ENCODE results near the gene TEKT2. TPM values are rescaled to one million over a fixed set of nuclear protein-coding genes. Genes with fewer than 3 reads are reported as not detected.

Gene TEKT2
- total and polyA plus RNA-seq, 2 of the 4 experiments (the other 2 are of a cell fraction): 0.18 TPM; not detected in 1

DNA sequence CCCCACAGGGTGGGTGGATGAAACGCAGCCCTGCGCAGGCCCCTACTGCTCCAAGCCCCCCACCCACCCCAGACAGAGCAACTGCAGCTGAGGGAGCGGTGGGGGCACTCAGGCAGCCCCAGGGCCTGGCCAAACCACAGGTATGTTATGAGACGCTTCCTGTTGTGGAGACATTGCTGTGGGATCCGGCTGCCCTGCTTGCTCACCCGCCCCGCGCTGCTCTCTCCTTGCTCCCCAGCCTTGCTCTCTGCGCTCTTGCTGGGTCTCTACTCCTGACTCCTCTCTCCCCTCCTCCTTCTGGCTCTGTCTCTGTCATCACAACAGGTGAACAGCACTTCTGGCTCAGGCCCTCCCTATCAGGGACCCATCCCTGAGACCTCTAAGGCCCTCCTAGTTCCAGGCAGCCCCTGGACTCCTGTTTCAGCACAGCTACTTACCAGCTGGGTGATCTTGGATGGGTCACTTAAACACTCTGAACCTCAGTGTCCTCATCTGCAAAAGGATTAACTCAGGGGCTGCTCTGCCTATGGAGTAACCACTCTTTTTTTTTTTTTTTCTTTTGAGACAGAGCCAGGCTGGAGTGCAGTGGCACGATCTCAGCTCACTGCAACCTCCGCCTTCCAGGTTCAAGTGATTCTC lies 25.3 kb downstream of the TEKT2 start:
- Histone ChIP-seq H2BK120ac (ENCODE audit: low read depth, low read length) (peak overlapping the region; percentile 96), H3K56ac (ENCODE audit: extremely low read depth, insufficient read depth, low read length) (peak overlapping the region; percentile 30; the same call in 1 of the 2 replicates), H4K20me1 (ENCODE audit: insufficient read depth, low read length) (no peaks in the 10 kb centered on the region), H3K18ac (ENCODE audit: low read depth, low read length) (no peak overlapping the region), H3K4ac (ENCODE audit: low read depth, low read length) (peak overlapping the region; percentile 92), H3K79me1 (ENCODE audit: low read depth in 1 of 2, low read length in 2 of 2) (no peaks in the 10 kb centered on the region), H3K9me1 (ENCODE audit: insufficient read depth, low read length) (peaks cover 10% of the 10 kb centered on the region), H4K8ac (ENCODE audit: low read depth in 2 of 2, low read length in 2 of 2) (peak overlapping the region in 1 of 2 experiments; percentile 86; a peak in 2 of 4 replicates), H3K9me3 (ENCODE audit: control insufficient read depth, insufficient read depth, low read length) (no peaks in the 10 kb centered on the region), H2BK20ac (ENCODE audit: low read depth, low read length) (peak overlapping the region; percentile 90), H4K91ac (ENCODE audit: insufficient read depth, low read depth, low read length) (peak overlapping the region; percentile 89), H2BK5ac (ENCODE audit: low read depth, low read length, poor library complexity, severe bottlenecking) (no peak overlapping the region), H2AK9ac (replicated peaks; ENCODE audit: low read depth, low read length, poor library complexity) (peak overlapping the region; percentile 73), H3K4me3 (ENCODE audit: insufficient read depth, low read depth, low read length) (no peak overlapping the region), H2AK5ac (ENCODE audit: low read depth, low read length) (peak overlapping the region; percentile 73; the same call in 1 of the 2 replicates), H3K4me1 (ENCODE audit: control insufficient read depth, insufficient read depth, low read length) (peaks cover 2% of the 10 kb centered on the region), H3K36me3 (ENCODE audit: control insufficient read depth, insufficient read depth, low read length) (no peaks in the 10 kb centered on the region), H3K23ac (ENCODE audit: low read depth, low read length) (peak overlapping the region; percentile 80; the same call in 1 of the 2 replicates), H3K27ac (ENCODE audit: insufficient read depth, low read length) (no peak overlapping the region), H3K14ac (replicated peaks; ENCODE audit: low read depth, low read length) (peak overlapping the region; percentile 81), H3K9ac (ENCODE audit: low read depth, low read length) (no peak overlapping the region), H3K4me2 (ENCODE audit: low read depth, low read length) (no peak overlapping the region), H2AFZ (replicated peaks; ENCODE audit: low read length, poor library complexity) (peak overlapping the region; percentile 87), H2BK15ac (ENCODE audit: low read depth, low read length) (peak overlapping the region; percentile 95; the same call in 1 of the 3 replicates), H3K27me3 (ENCODE audit: control insufficient read depth, insufficient read depth, low read length) (no peaks in the 10 kb centered on the region), H4K5ac (ENCODE audit: low read depth, low read length) (no peak overlapping the region)
- DNase-seq (peak; percentile 78), ATAC-seq (ENCODE audit: low read depth) (peak; percentile 79)
- in situ Hi-C loops (cut with MboI; ENCODE audit: low sequenced_read_pairs) (loop anchor here (5.0 to 25.0 kb wide), 2 partner anchors 178 to 303 kb away; no protein-coding TSS in a partner anchor), dilution Hi-C loops (cut with HindIII; ENCODE audit: low sequenced_read_pairs, unreplicated experiment) (no loop called here), intact Hi-C loops (cut with micrococcal nuclease) (loop anchor here (10.0 kb wide), 1 partner anchor 106 kb away; no protein-coding TSS in a partner anchor)
- peak; percentile 85 for TF ChIP-seq MAZ (IDR thresholded peaks at IDR 0.05; ENCODE audit: borderline replicate concordance, low read depth, low read length)
- no peak for TF ChIP-seq SMC3 (IDR thresholded peaks at IDR 0.05; ENCODE audit: low read depth, low read length)
- TF ChIP-seq, protein P1, sequence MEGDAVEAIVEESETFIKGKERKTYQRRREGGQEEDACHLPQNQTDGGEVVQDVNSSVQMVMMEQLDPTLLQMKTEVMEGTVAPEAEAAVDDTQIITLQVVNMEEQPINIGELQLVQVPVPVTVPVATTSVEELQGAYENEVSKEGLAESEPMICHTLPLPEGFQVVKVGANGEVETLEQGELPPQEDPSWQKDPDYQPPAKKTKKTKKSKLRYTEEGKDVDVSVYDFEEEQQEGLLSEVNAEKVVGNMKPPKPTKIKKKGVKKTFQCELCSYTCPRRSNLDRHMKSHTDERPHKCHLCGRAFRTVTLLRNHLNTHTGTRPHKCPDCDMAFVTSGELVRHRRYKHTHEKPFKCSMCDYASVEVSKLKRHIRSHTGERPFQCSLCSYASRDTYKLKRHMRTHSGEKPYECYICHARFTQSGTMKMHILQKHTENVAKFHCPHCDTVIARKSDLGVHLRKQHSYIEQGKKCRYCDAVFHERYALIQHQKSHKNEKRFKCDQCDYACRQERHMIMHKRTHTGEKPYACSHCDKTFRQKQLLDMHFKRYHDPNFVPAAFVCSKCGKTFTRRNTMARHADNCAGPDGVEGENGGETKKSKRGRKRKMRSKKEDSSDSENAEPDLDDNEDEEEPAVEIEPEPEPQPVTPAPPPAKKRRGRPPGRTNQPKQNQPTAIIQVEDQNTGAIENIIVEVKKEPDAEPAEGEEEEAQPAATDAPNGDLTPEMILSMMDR (conservative IDR thresholded peaks at IDR 0.05; ENCODE audit: low read depth, low read length): no peak
- no TSS peak for BruUV-seq (replicated peaks)
- POLR2A ChIA-PET (ENCODE audit: unreplicated experiment): no interaction called here
- CTCF ChIA-PET: no interaction called here
- WGBS, 2 experiments (ENCODE audit: extremely low coverage in 2 of 2, insufficient read length in 1 of 2): 56% methylated on average over 3 of the region's 11 CpGs; no CpG with 5 or more reads in 1 of the 2 experiments

Measured in IMR-90 (cell line).